HCT116 (cell line): ENCODE results near the gene ERC2. TPM values are rescaled to one million over a fixed set of nuclear protein-coding genes. Genes with fewer than 3 reads are reported as not detected.

Experiments
- ATAC-seq: fragments of 200-7000 bp; cut with Tn5 transposase; 2 replicates; pipeline ENCODE4 v1.9.1; 2020; ENCODE audit warnings: mild to moderate bottlenecking, moderate library complexity
- BruUV-seq: library from RNA; stranded (reverse); fragments of 400-500 nt; replicated peaks from 2 replicates; lab custom pipeline; 2021; lab: Mats Ljungman, UMichigan
- CTCF ChIA-PET: fragments of 300-600 bp; sonication (Branson Sonifier 250); formaldehyde crosslinking; loops from one replicate; lab custom pipeline; 2021; ENCODE audit warnings: antibody characterized with exemption; lab: Charles Lee
- POLR2A ChIA-PET: fragments of 300-600, 350-600 bp; sonication (Branson Sonifier 250); formaldehyde crosslinking; loops from one replicate; lab custom pipeline; 2021; ENCODE audit warnings: antibody characterized with exemption; lab: Charles Lee
- RAD21 ChIA-PET, 2 experiments: fragments of 300-600 bp; sonication (Branson Sonifier 250); formaldehyde crosslinking; loops; one replicate each; lab custom pipeline; 2023; ENCODE audit warnings: low total read pairs in 2 of 2; ENCODE audit not compliant: uncharacterized antibody in 2 of 2, unreplicated experiment in 2 of 2, low non-redundant PET in 1 of 2; lab: Charles Lee
- DNase-seq: peaks from one replicate; pipeline ENCODE4 v3.0.0-alpha.2; 2010; ENCODE audit warnings: low read depth, low spot score
- H2AFZ ChIP-seq: fragments of 200-600 bp; shearing (Covaris generic), sonication (generic); 2 replicates; pipeline ENCODE4 v1.6.1; 2017; ENCODE audit warnings: low read depth, mixed run types, mixed read lengths, antibody characterized with exemption, low read length; ENCODE audit not compliant: poor library complexity, severe bottlenecking
- H3K27ac ChIP-seq: 2 replicates; pipeline ENCODE4 v1.5.1; 2012; ENCODE audit warnings: low read depth, low read length
- H3K27me3 ChIP-seq: fragments of 200-600 bp; sonication (generic); 2 replicates; pipeline ENCODE4 v1.6.1; 2016; ENCODE audit warnings: mixed run types, low read length, mixed read lengths; ENCODE audit not compliant: insufficient read depth
- H3K36me3 ChIP-seq, 2 experiments: fragments of 200-500 bp in 1 of 2; fragments of 200-600 bp in 1 of 2; sonication (Bioruptor generic) in 1 of 2; sonication (generic) in 1 of 2; 2 replicates each; pipeline versions ENCODE4 v1.5.1 to v1.6.1; 2014 to 2016; ENCODE audit warnings: low read length in 2 of 2, inconsistent platforms in 1 of 2, mixed read lengths in 1 of 2, mixed run types in 1 of 2; ENCODE audit not compliant: insufficient read depth in 2 of 2, control insufficient read depth in 1 of 2
- H3K4me1 ChIP-seq, 2 experiments: fragments of 200-600 bp in 1 of 2; sonication (generic) in 1 of 2; 2 replicates each; pipeline versions ENCODE4 v1.5.1 to v1.6.1; 2012 to 2017; ENCODE audit warnings: low read length in 2 of 2, inconsistent platforms in 1 of 2, mild to moderate bottlenecking in 1 of 2, mixed read lengths in 1 of 2, mixed run types in 1 of 2, moderate library complexity in 1 of 2; ENCODE audit not compliant: insufficient read depth in 2 of 2, control insufficient read depth in 1 of 2
- H3K4me2 ChIP-seq: fragments of 200-600 bp; sonication (generic); 2 replicates; pipeline ENCODE4 v1.6.1; 2017; ENCODE audit warnings: mixed run types, low read length, mixed read lengths
- H3K4me3 ChIP-seq, 2 experiments: fragments of 200-600 bp in 1 of 2; sonication (generic) in 1 of 2; replicated peaks in 1 of 2; 2 replicates each; pipeline ENCODE4 v1.5.1; 2011 to 2016; ENCODE audit warnings: low read length in 2 of 2, control low read depth in 1 of 2, low read depth in 1 of 2, mild to moderate bottlenecking in 1 of 2, mixed read lengths in 1 of 2, mixed run types in 1 of 2
- H3K79me2 ChIP-seq: fragments of 200-600 bp; sonication (generic); 2 replicates; pipeline ENCODE4 v1.6.1; 2017; ENCODE audit warnings: mild to moderate bottlenecking, mixed run types, low read length, moderate library complexity, mixed read lengths; ENCODE audit not compliant: insufficient read depth
- H3K9ac ChIP-seq: fragments of 200-600 bp; sonication (generic); 2 replicates; pipeline ENCODE4 v1.6.1; 2016; ENCODE audit warnings: low read length, mixed read lengths
- H3K9me2 ChIP-seq: fragments of 200-600 bp; sonication (generic), shearing (Covaris generic); 2 replicates; pipeline ENCODE4 v1.6.1; 2017; ENCODE audit warnings: mixed run types, mild to moderate bottlenecking, moderate library complexity; ENCODE audit not compliant: insufficient read depth
- H3K9me3 ChIP-seq, 2 experiments: fragments of 200-500 bp in 1 of 2; fragments of 200-600 bp in 1 of 2; sonication (Bioruptor generic) in 1 of 2; sonication (generic) in 1 of 2; 2 replicates each; pipeline ENCODE4 v1.6.1; 2014 to 2017; ENCODE audit warnings: low read length in 2 of 2, mixed read lengths in 2 of 2, inconsistent platforms in 1 of 2, low read depth in 1 of 2, mild to moderate bottlenecking in 1 of 2, mixed run types in 1 of 2, moderate library complexity in 1 of 2; ENCODE audit not compliant: control insufficient read depth in 1 of 2, insufficient read depth in 1 of 2
- H4K20me1 ChIP-seq: fragments of 200-600 bp; sonication (generic), shearing (Covaris generic); 2 replicates; pipeline ENCODE4 v1.6.1; 2017; ENCODE audit warnings: mixed run types, mild to moderate bottlenecking, moderate library complexity; ENCODE audit not compliant: insufficient read depth
- EZH2phosphoT487 ChIP-seq: fragments of 200-600 bp; IDR thresholded peaks from 2 replicates; pipeline ENCODE4 v1.6.1; 2018; ENCODE audit warnings: antibody characterized with exemption, borderline replicate concordance
- FOSL1 ChIP-seq: IDR thresholded peaks from 2 replicates; pipeline ENCODE4 v1.6.1; 2012; ENCODE audit warnings: low read depth
- POLR2AphosphoS5 ChIP-seq: IDR thresholded peaks from 2 replicates; pipeline ENCODE4 v1.6.1; 2011; ENCODE audit warnings: mild to moderate bottlenecking, low read depth, low read length, moderate library complexity
- REST ChIP-seq: IDR thresholded peaks from 2 replicates; pipeline ENCODE4 v1.6.1; 2012; ENCODE audit warnings: low read depth
- SIN3A ChIP-seq: IDR thresholded peaks from 2 replicates; pipeline ENCODE4 v1.6.1; 2012; ENCODE audit warnings: low read depth
- ZBTB33 ChIP-seq: IDR thresholded peaks from 2 replicates; pipeline ENCODE4 v1.6.1; 2011; ENCODE audit warnings: mild to moderate bottlenecking, low read length, moderate library complexity; ENCODE audit not compliant: insufficient replicate concordance; ENCODE audit errors: extremely low read depth
- intact Hi-C: fragments of 100-400 bp; cut with micrococcal nuclease; formaldehyde crosslinking; loops from 2 replicates; pipeline ENCODE4 v1.10.0; 2022
- total RNA-seq: library from RNA; stranded (reverse); gene quantifications from one replicate; pipeline ENCODE4 v1.2.1, GENCODE V29; 2021; ENCODE audit not compliant: unreplicated experiment

The ERC2 gene
- total RNA-seq, 1 experiment from 2014 or later, result not detected

GRCh38 chr3:56055951-56056350, 412.3 kb downstream of the ERC2 start:
- no peak for DNase-seq
- no peaks in the 10 kb centered on the region for H3K9me2 ChIP-seq
- no TSS peak for BruUV-seq
- no peaks in the 10 kb centered on the region for H4K20me1 ChIP-seq
- TF ChIP-seq ZBTB33 (no peak), REST (no peak), EZH2phosphoT487 (no peak), SIN3A (no peak), FOSL1 (no peak), POLR2AphosphoS5 (no peak)
- TF ChIP-seq, all 23 proteins: peak for 0
- ChIA-PET POLR2A (no interaction called here), CTCF (no interaction called here), RAD21 (no interaction called here)
- H3K9ac ChIP-seq, result no peak overlapping the region
- H3K27ac ChIP-seq, result no peak overlapping the region
- H3K79me2 ChIP-seq, result no peaks in the 10 kb centered on the region
- H3K4me3 ChIP-seq, result no peak overlapping the region
- H3K36me3 ChIP-seq, result no peaks in the 10 kb centered on the region
- H3K4me1 ChIP-seq, result no peaks in the 10 kb centered on the region
- H3K9me3 ChIP-seq, result no peaks in the 10 kb centered on the region
- no peaks in the 10 kb centered on the region for H3K27me3 ChIP-seq
- ATAC-seq, result no peak
- intact Hi-C loops, result no loop called here
- no peak overlapping the region for H2AFZ ChIP-seq
- no peak overlapping the region for H3K4me2 ChIP-seq
